ENCODE results near the gene GRIFIN. TPM values are rescaled to one million over a fixed set of nuclear protein-coding genes. Genes with fewer than 3 reads are reported as not detected.

GRIFIN gene
- total and polyA plus RNA-seq, 8 donors: not detected

GRCh38 chr7:2482725-2483451, 6.7 kb upstream of the GRIFIN start:
- ATAC-seq (no peak), FAIRE-seq (no peak), DNase-seq (peak in 1 of 6 donors; percentile 46)
- no peak overlapping the region for H3K27ac ChIP-seq
- no peak for TF ChIP-seq CTCF (IDR thresholded peaks at IDR 0.05)
- H3K4me3 ChIP-seq: no peak overlapping the region
- H3K9me3 ChIP-seq: no peaks in the 10 kb centered on the region
- H3K36me3 ChIP-seq: no peaks in the 10 kb centered on the region
- no peaks in the 10 kb centered on the region for H3K27me3 ChIP-seq
- intact Hi-C loops (cut with DNase I): loop anchor here in 1 of 3 donors (10.0 kb wide), 1 partner anchor 182 kb away; no protein-coding TSS in a partner anchor
- H3K4me1 ChIP-seq: peaks cover 6 to 10% (median 9%) of the 10 kb centered on the region in 3 donors
- WGBS, 2 donors: 70 to 78% methylated on average over 10 of the region's 10 CpGs

- intact Hi-C loops (cut with DNase I): loop anchor here in 1 of 3 donors (10.0 kb wide), 1 partner anchor 184 kb away; no protein-coding TSS in a partner anchor
- 75 to 77% methylated on average over 4 of the region's 4 CpGs for WGBS, 2 donors
- Histone ChIP-seq H3K27me3 (no peaks in the 10 kb centered on the region), H3K27ac (no peak overlapping the region), H3K36me3 (no peaks in the 10 kb centered on the region), H3K4me3 (no peak overlapping the region), H3K9me3 (no peaks in the 10 kb centered on the region), H3K4me1 (peaks cover 7 to 16% (median 12%) of the 10 kb centered on the region in 3 donors)
- no peak for TF ChIP-seq CTCF (IDR thresholded peaks at IDR 0.05)
- no peak for ATAC-seq
- DNase-seq: no peak
- FAIRE-seq: no peak
Observed at GRCh38 chr7:2481195-2481594, 5.0 kb upstream of the GRIFIN start.

DNA sequence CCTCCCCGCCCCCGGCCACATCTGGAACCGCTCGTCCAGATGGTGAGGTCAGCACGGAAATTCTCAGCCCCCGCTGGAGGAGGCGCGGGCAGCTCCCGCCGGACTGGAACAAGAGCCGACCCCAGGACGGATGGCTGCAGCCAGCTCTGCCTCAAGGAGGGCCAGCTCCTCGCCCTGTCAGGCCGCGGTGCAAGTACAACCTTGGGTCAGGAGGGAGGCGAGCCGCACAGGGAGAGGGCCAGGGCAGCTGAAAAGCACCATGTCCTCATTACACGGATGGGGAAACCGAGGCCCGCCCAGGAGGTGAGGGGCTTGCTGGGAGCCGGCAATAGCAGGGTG, 3.8 kb upstream of the GRIFIN start:
- Histone ChIP-seq H3K27ac (no peak overlapping the region), H3K4me1 (peaks cover 7 to 16% (median 12%) of the 10 kb centered on the region in 3 donors), H3K27me3 (no peaks in the 10 kb centered on the region), H3K36me3 (no peaks in the 10 kb centered on the region), H3K9me3 (no peaks in the 10 kb centered on the region), H3K4me3 (no peak overlapping the region)
- ATAC-seq (no peak), DNase-seq (peak in 2 of 6 donors; percentile 55 to 78), FAIRE-seq (no peak)
- TF ChIP-seq CTCF (IDR thresholded peaks at IDR 0.05): no peak
- intact Hi-C loops (cut with DNase I): loop anchor here in 1 of 3 donors (10.0 kb wide), 1 partner anchor 185 kb away; no protein-coding TSS in a partner anchor
- 50 to 66% methylated on average over 21 of the region's 21 CpGs for WGBS, 2 donors

DNA sequence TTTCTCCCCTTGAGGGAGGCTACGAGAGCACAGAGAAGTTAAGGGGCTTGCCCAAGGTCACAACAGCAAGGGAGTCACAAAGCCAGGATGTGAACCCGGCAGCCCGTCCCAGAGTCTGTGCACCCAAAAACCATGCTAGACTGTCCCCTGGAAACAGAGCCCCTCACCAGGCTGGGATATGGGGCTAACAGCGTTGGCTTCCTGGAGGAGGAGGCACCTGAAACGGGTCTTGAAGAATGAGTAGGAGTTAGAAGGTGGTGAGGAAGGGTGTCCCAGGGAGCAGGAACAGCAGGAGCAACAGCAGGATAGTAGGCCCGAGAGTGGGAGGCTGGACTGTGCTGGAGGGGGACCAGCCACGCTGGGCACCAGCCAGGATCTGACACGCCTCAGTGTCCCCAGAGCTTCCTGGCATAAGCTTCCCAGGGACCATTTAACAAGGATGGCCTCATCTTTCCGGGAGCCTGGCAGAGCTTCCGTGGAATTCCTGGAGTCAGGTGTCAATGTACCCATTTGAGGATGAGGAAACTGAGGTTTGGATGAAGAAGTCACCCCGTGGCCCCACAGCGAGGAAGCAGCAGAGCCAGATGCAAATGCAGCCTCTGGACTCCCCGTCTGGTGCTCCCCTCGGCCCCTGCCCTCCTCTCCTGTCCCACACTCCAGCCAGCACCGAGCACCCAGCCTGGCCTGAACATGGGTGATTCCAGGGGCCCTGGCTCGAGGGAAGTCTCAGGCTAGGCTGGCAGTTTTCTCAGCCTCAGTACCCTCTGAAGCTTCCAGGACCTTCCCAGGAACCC, 3.3 kb upstream of the GRIFIN start:
- intact Hi-C loops (cut with DNase I): loop anchor here in 1 of 3 donors (10.0 kb wide), 2 partner anchors 185 to 205 kb away; partner anchors contain the start of gene AMZ1
- WGBS, 2 donors: 71 to 86% methylated on average over 16 of the region's 16 CpGs
- H3K27ac ChIP-seq: no peak overlapping the region
- no peak for ATAC-seq
- H3K27me3 ChIP-seq: no peaks in the 10 kb centered on the region
- no peak for FAIRE-seq
- no peaks in the 10 kb centered on the region for H3K36me3 ChIP-seq
- H3K9me3 ChIP-seq: no peaks in the 10 kb centered on the region
- no peak for TF ChIP-seq CTCF (IDR thresholded peaks at IDR 0.05)
- H3K4me3 ChIP-seq: no peak overlapping the region
- DNase-seq: no peak
- peaks cover 7 to 16% (median 12%) of the 10 kb centered on the region in 3 donors for H3K4me1 ChIP-seq
